NCI-H82 (cell line): Measurements from ENCODE around the gene SH3GLB2.
"Not testable (repeated sequence)": the region's sequence is repeated elsewhere in the genome, so short reads cannot be mapped to it uniquely, and the experiment has no call there.

ENCODE experiments used
- DNase-seq: peaks from one replicate; lab custom pipeline; 2025; lab: John Stamatoyannopoulos, UW

The SH3GLB2 gene

DNA sequence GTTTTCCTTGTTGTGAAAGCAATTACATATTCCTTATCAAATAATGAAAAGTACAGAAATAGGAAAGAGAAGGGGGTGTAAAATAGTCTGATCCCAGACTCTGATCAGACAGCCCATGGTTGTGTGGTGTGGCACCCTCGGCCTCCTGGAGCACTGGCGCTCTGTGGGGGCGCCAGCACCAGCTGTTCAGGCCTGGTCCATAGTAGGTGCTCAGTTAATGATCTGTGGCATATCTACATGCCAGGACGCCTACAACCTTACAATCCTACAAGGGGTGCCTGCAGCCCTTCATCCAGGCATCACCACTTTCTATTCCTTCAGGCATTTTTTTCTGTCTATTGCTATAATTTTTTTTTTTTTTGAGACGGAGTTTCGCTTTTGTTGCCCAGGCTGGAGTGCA, 24.9 kb upstream of the SH3GLB2 start:
- no peak for DNase-seq

DNA sequence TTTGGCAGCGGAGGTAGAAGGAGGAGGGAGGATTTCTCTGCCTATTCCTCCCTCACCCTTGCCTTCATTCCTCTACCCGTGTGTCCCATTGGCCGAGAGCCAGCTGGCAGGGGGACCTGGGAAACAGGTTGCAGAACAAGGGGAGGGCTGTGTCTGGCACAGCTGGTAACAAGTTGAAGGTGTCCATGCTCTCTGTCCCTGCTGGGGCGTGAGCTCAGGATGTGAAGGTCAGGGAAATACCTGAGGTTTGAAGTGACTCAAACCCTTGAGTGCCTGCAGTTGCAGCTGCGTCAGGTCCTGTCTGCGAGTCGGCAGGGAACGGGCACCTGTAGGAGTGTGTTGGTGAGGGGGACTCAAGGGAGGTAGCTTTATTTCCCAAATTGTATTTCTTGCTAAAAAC, 24.5 kb upstream of the SH3GLB2 start:
- DNase-seq = no peak

DNA sequence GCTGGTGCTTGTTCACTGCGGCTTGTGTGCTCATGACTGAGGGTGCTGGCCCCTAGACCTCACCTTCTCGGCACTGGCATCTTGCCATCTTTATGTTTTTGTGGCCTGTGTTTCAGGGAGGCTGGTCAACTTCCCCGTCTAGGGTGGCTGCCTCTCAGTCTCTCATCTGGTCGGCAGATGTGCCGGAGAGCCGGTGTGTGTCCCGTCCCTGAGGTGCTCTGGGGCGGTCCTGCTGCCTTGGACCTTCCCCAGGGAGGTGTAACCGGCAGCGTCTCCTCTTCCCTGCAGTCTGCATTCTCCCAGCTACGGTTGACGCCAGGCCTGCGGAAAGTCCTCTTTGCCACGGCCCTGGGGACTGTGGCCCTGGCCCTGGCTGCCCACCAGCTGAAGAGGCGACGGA, 13.9 kb upstream of the SH3GLB2 start:
- no peak for DNase-seq

DNA sequence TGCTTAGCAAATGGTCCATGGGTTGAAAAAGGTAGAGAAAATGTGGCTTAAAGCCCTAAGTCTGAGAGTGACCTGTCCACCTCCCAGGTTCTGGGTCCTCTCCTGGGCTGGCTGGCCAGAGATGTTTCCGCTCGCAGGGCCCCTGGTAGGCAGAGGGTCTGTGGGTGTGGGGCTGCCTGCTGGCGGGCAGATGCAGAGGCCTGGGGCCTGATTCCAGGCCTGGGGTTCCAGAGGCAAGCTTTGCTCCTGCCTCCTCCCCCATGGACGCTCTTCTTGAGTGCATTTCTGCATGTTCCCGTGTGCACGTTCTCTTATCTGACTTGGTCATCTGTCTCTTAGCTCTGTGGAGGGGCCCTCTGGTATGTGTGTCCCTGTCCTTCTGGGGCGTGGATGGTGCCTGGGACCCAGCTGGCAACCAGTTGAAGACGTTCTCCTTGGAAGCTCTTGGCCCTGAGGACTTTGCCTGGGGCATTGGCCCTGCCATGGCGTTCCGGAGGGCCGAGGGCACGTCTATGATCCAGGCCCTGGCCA, 12.0 kb upstream of the SH3GLB2 start:
- DNase-seq = no peak

DNA sequence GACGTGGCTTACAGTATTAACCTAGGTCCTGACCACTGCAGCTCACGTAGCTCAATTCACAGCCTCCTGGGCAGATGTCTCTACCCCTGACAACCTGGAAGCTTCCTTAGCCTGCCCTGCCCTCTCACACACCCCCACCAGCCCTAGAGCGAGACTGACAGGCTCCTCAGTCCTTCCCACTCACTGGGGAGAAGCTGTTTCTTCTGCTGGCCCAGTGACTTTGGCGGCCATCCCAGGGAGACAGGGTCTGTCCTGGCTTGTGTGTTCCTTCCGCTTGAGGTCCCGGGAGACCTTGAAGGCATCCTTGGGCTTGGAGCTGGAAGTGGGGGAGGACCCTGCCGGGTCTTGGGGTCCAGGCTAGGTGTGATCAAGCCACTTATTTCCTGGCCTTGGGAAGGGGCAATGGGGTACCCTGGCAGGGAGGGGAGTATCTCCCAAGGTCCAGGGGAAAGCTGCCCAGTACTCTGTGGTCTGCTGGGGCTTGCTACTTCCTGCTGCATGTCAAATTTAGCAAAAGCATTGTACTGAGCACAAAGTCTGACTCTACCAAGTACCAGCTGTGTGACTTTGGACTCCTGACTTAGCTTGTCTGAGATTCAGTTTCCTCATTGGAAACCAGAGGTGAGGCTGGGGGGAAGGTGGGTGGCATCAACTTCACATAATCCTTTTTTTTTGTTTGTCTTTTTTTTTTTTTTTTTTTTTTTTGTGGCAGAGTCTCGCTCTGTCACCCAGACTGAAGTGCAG, 10.2 kb upstream of the SH3GLB2 start:
- DNase-seq = no peak

DNA sequence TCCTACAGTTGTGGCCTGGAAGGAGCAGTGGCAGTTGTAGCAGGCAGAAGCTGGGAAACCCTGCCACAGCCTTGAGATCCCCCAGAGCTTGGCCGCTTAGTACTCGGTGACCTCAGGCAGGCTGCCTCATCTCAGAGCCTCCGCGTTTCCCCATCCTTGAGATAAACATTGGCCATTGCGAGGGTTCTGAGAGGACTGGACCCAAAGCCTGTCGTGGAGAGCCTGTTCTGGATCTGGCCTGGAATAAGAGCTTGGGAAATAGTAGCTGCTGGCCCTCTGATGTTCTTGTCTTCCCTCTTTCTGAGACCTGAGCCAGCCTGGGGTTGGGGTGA, 9.6 kb upstream of the SH3GLB2 start:
- no peak for DNase-seq

DNA sequence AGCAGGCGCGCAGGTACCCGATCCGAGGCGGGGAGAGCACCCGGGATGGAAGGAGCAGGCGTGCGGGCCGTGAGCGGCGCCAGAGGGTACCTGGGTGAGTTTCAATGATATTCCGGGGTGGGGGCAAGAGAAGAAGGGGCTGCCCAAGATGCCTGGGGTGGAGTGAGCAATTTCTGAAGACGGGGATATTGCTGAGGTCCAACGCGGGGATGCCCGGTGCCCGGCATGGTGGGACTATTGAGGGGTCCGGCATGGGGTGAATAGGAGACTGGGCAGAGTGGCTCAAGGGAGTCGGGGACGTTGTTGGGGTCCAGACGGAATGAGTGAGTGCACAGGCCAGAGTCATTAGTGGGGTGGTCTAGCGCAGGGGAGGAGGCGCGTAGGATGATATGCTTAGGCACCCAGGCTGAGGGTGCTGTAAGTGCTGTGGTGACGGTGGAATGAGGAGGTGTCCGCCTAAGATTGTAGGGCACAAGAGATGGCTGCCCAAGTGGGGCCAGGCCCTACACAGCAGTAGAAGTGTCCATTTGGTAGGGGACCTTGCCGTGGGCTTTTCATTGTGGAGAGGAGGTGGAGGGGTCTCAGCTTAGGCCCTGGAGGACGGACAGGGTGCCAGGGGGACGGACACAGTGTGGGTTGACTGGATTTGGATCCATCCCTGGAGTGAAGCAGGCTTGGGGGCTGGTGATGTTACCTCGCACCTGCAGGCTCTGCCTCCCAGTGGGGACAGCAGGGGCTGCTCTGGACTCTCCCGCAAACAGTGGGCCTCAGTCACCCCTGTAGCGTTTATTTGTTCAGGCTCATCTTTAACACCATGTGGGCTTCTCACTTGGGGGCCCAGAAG, 9.0 kb upstream of the SH3GLB2 start:
- DNase-seq = peak; percentile 13

DNA sequence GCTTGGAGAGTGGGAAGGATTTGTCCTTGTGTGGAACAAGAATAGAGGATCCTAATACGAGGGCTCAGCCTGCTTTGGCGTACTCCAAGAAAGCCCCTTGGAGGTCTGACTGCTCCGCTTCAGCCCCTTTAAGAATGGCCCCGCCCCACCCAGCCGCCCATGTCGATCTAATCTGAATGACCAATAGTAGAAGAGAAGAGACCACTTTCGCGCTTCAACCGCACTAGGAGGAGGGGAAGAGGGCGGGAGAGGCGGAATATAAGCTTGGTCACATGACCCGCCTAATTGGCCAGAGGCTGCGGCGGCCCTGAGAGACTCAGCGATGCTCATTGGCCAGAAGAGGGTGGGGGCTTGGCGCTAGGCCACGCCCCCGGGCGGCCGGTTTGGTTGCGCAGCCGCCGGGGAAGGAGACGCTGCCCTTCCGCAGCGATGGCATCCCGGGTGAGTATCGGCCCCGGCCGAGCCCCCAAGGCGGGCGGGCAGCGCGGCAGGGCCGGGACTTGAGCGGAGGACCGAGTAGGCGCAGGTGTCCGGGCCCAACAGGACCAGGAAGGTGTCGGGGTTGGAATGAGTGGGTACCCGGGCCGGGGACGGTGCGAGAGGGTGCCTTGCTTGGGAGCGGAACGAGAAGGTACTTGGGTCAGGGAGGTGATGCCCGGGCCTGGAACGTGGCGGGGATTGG, 8.3 kb upstream of the SH3GLB2 start, which contains the start of gene MIGA2:
Gene MIGA2 (plus strand): TSS at position 386 of the 682 bp plus-strand sequence. CDS start 3,969 bp downstream, outside the sequence.
- DNase-seq = peak; percentile 100

DNA sequence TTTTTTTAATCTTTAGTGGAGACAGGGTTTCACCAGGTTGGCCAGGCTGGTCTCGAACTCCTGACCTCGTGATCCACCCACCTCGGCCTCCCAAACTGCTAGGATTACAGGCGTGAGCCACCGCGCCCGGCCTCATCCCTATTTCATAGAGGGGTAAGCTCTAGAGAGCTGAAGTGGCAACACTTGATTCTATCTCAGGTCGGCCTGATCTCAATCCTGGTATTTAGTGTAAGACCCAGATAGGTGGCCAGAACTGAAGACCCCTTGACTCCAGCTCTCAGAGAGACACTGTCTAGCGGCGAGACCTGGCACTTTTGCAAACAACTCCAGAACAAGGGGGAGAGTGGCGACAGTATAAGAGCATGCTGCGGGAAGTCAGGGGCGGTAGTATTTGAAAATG, 7.7 kb upstream of the SH3GLB2 start:
- DNase-seq = not testable (repeated sequence)

DNA sequence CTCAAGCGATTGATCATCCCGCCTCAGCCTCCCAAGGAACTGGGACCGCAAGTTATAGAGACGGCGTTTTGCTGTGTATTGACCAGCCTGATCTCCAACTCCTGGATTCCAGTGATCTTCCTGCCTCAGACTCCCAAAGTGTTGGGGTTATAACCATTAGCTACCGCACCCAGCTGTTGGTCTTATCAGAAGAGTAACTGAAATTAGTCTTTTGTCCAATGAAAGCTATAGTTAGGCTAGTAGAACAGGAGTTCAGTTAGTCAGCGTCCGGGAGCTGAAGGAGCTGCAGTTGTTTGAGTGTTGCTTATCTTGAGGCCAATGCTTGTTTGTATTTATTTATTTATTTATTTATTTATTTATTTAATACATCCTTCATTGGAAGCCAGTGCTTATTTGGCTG, 5.1 kb upstream of the SH3GLB2 start:
- DNase-seq = no peak

DNA sequence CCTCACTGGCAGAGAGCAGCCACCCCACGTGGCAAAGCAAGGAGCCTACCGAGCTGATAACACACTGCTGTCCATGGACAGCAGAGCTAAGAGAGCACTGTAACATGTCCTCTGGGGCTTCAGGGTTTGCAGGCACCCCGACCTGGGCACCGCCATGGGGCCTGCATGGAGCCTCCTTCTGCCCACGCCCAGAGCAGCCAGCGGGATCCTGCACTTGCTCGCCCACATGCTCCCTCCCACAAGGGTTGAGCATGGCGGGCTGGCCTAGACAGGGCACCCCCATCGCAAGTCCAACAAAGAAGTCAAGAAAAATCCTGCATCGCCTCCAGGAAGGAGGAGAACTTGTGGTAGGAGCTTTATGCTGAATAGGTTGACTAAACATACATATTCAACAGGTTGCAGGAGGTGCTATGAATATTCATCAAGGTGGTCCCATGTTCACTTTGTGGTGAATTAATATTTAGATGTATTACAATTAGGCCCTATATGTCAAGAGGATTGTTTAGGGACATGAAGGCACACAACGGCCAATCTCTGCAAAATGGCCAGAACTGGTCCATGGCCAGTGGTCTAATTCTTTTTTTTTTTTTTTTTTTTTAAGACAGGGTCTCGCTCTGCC, 4.5 kb upstream of the SH3GLB2 start:
- DNase-seq = no peak

DNA sequence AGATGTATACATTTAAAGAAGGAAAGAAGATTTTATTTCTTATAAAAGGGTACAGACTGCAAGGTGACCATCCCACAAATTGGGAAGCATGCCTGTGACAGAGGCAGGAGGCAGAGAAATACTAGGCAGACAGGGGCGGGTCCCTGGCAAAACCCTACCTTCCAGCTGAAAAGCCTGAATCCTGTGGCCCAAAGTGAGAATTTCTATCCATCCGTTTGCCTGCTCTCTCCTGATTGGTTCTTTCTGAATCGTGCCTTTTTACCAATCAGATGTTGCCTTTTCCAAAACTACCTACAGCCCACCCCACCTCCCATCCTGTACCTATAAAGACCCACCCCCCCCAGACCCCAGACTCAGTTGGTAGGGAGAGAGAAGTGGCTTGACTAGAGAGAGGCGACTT, 3.4 kb upstream of the SH3GLB2 start:
- no peak for DNase-seq

DNA sequence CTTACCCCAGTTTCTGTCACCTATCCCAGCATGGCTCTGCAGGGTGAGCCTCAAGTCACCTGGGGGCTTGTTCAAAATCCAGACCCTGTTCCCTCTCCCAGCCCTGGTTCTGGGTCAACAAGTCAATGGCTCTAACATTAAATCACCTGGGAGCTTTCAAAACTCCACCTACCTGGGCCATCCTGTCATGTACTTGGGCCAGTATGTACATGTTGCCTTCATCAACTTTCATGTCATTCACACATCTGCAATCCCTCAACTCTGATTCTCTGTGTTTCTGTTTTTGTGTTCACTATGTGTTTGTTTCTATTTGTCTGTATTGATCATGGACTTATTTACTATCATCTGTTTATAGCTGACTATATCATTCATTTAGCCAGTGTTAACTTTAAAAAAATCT, 2.1 kb upstream of the SH3GLB2 start:
- DNase-seq = no peak

DNA sequence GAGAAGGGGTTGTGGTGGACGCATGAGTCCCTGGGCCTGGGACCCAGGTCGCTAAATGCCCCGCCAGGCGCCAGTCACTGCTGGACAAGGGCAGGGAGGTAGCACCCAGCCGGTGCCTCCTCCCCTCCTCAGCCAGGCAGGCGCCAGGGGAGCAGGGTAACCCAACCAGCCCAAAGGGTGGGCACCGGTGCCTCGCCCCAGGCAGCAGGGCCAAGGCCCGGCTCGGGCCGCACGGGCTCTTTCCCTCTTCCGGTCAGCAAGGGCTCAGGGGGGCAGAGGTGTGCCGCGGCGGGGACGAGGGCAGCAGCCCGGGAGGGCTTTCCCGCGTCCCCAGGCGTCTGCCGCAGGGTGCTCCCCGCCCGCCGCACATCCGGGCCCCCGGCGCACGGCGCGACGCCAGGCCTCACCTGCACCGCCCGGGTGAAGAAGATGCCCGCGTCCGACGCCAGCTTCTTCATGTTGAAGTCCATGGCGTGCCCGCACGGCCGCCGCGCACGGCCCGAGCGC, 393 bp downstream of the SH3GLB2 start:
- peak; percentile 79 for DNase-seq

DNA sequence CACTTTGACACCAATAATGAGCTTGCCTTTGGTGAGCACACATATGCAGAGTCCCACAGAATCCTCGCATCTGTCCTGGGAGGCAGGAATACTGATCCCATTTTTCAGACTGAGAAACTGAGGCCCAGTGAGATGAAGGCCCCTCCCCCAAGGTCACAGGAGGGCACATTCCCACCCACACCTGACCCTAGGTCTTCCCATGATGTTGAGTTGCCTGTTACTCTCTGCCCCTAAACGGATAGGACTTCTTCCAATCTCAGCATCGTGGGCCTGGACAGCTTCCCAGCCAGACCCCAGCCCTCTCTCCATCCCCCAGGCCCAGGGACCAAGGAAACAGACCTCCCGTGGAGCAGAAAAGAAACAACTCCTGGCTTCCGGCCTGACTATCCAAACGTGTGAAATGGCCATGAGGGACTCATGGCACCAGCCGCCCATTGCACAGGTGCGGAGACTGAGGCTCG, 877 bp downstream of the SH3GLB2 start:
- no peak for DNase-seq

DNA sequence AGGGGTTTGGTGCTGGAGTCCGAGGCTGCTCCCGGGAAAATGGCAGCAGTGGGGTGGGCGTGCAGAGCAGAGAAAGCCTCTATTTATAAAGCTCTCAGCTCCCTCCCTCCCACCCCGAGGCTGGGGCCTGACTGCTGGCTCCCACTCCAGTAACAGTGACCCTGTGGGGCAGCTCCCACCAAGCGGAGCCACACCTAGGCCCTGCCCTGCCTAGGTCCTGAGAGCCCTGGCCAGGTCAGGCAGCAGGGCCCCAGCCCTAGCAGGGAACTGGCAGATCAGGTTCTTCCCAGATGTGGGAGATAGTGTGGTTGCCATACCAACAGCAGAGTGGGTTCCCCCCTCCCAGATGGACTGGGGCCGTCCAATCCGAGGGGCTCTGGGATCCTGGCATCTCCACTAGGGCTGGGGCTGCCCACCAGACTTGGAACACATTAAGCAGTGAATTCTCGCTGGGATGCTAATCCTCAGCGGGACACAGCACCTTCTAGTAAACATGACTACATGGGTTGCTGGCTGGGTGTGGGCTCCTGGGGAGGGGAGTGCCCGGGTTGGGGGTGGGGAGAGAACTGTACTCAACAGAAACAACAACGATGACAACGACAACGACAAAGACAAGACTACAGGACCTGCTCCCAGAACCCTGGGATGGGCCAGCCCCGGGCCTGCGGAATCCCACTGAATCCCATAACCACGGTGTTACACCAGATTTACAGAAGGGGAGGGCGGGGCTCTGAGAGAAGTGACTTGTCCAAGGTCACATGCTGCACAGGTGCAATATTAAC, 1.5 kb downstream of the SH3GLB2 start:
- peak; percentile 68 for DNase-seq

DNA sequence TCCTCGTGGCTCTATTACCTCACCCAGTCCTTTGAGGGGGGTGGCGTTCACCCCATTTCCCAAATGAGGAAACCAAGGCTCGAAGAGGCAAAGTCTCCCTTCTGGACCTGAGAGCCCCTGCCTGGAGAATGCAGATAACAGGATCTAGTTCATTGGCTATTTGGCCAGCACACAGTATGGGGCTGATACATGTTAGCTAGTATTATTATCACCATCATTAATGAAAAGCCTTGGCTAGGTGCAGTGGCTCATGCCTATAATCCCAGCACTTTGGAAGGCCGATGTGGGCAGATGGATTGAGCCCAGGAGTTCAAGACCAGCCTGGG, 4.3 kb downstream of the SH3GLB2 start:
- DNase-seq = peak; percentile 83

DNA sequence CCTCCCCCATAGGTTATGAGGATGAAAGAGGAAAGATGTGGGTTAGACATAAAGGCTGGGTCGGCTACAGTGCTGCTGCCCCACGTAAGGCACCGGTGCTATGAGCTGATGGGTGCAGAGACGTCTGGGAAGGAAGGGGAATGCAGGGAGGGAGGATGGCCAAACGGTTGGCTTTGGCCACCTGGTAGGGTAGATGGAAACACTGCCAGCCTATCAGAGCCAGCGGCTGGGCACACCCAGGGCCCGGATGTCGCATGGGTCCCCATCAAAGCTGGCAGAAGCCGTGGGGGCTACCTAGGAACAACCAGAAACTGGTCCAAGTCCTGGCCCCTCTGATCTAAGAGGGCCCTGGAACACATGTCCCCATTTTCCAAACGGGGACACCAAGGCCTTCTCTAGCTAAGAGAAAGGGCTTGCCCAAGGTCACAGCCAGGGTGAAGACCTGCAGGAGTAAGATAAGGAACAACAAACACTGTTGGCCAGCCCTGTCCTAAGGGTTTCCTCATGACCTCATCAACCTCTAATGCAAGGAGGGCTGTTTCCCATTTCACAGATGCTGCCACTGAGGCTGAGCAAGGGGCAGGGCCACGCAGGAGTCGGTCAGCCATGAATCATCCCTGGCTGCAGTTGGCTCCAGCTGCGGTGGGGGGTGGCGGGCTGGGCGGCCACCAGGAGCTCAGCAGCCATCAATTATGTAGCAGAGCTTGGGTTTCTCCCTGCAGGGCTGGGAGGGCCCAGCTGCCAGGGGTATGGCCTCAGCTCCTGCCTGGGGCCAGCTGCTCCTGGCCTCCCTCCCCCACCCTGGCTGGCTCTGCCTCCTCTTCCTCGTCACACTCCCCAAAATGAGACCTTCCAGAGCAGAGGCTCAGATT, 4.9 kb downstream of the SH3GLB2 start:
- DNase-seq = peak; percentile 94

DNA sequence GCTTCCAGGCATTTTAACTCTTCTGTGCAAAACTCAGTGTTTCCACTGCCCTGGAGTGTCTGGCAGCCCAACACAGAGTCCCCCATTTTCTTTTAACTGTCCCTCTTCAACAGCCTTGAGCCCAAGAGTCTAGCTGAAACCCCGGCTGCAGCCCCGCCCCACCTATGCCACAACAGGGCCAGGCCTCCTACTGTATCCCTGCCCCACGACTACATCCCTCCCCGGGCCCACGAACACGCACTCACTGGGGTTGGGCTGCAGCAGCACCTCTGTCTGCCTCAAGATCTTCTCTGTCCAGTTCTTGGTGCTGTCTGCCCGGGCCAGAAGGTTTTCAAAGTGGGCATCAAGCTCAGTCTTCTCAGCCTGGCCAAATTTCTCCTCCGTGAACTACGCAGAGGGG, 6.1 kb downstream of the SH3GLB2 start:
- DNase-seq = no peak

DNA sequence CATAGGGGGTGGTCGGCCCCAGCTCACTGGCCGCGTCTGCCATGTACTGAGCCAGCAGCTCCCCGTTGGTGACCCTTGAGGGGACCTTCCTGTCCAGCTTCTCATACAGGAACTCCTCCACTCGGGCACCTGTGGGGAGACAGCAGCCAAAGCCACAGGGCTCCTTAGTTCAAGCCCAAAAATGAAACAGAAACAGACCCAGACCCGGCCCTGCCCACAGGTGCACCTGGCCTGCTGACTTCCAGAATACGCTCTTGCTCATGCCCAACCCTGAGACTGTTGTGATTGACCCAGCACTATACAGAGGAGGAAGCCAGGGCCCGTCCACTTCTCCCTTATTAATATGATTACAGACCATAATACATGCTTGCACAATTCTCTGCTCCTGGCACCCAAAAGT, 7.0 kb downstream of the SH3GLB2 start:
- no peak for DNase-seq
